Stomach (tissue), 9 donors: ENCODE measurements around the gene DCAF5. TPM values are rescaled to one million over a fixed set of nuclear protein-coding genes. Genes with fewer than 3 reads are reported as not detected.
"Not testable (repeated sequence)": the region's sequence is repeated elsewhere in the genome, so short reads cannot be mapped to it uniquely, and the experiment has no call there.

Experiments used
- DNase-seq, 2 donors: peaks; one replicate each; pipeline versions ENCODE4 v3.0.0 to v3.0.0-alpha.2; 2013 to 2019
- H3K27ac ChIP-seq, 5 donors: fragments of 200-600 bp in 4 of 5; sonication (generic) in 4 of 5; one replicate each; pipeline ENCODE4 v1.5.1; 2013 to 2019; ENCODE audit warnings: mild to moderate bottlenecking in 1 of 5, moderate library complexity in 1 of 5
- H3K27me3 ChIP-seq, 3 donors: fragments of 200-600 bp; sonication (generic); one replicate each; pipeline ENCODE4 v1.5.1; 2017 to 2019; ENCODE audit warnings: mixed run types in 1 of 3
- H3K36me3 ChIP-seq, 4 donors: fragments of 200-600 bp; sonication (generic); 1 replicate in 3 of 4; 2 replicates in 1 of 4; pipeline ENCODE4 v1.5.1; 2016 to 2019
- H3K4me1 ChIP-seq, 4 donors: fragments of 200-600 bp; sonication (generic); one replicate each; pipeline ENCODE4 v1.5.1; 2016 to 2019
- H3K4me3 ChIP-seq, 4 donors: fragments of 200-600 bp; sonication (generic) in 3 of 4; one replicate each; pipeline ENCODE4 v1.5.1; 2016 to 2019; ENCODE audit warnings: mild to moderate bottlenecking in 1 of 4
- H3K9me3 ChIP-seq, 4 donors: fragments of 200-600 bp; sonication (generic); one replicate each; pipeline ENCODE4 v1.5.1; 2016 to 2019
- CTCF ChIP-seq, 7 experiments: fragments of 450-650 bp in 4 of 7; fragments of 200-600 bp in 3 of 7; sonication (generic) in 3 of 7; IDR thresholded peaks; one replicate each; pipeline ENCODE4 v1.5.1; 2016 to 2019; ENCODE audit warnings: antibody characterized with exemption in 7 of 7, control low read depth in 2 of 7, mild to moderate bottlenecking in 1 of 7
- EP300 ChIP-seq: sonication (generic); formaldehyde crosslinking; IDR thresholded peaks from one replicate; pipeline ENCODE4 v1.6.1; 2017; ENCODE audit warnings: antibody characterized with exemption
- POLR2A ChIP-seq, 4 donors: fragments of 450-650 bp; IDR thresholded peaks; one replicate each; pipeline ENCODE4 v1.6.1; 2016; ENCODE audit warnings: antibody characterized with exemption in 4 of 4, control low read depth in 2 of 4, mild to moderate bottlenecking in 1 of 4, moderate library complexity in 1 of 4
- POLR2AphosphoS5 ChIP-seq, 3 donors: sonication (generic); formaldehyde crosslinking; IDR thresholded peaks; one replicate each; pipeline ENCODE4 v1.6.1; 2016; ENCODE audit warnings: antibody characterized with exemption in 3 of 3
- WGBS, 5 donors: extraction: QIAGEN DNeasy Blood & Tissue Kit in 3 of 5; methylation state at CpG; one replicate each; pipeline versions ENCODE4 v1.1.5 to v1.1.7; 2013 to 2018; 5-methylcytosine and 5-hydroxymethylcytosine counted together
- intact Hi-C: fragments of 100-400 bp; cut with DNase I; formaldehyde crosslinking; loops from one replicate; pipeline ENCODE4 v1.15.1; 2023; ENCODE audit warnings: low total_unique reads
- polyA plus RNA-seq, 3 donors: library from polyadenylated mRNA; stranded (reverse); fragments of 200-250 nt; gene quantifications; one replicate each; pipeline ENCODE4 v1.2.3, GENCODE V29; 2013
- total RNA-seq, 5 donors: library from RNA; depleted of rRNA; stranded (reverse); fragments of >200 nt; gene quantifications; one replicate each; pipeline versions ENCODE4 v1.1.0 to v1.2.3, GENCODE V29; 2014 to 2016
- donor health status: healthy with polysubstance abuse.
- donor health status: Bipolar disorder and iron deficiency.
- donor health status: healthy.

The DCAF5 gene
- total and polyA plus RNA-seq, 8 donors = 13.9 to 80.5 (median 26.9) TPM

- TF ChIP-seq POLR2A (IDR thresholded peaks at IDR 0.05) (no peak), EP300 (no peak), POLR2AphosphoS5 (IDR thresholded peaks at IDR 0.05) (no peak), CTCF (IDR thresholded peaks at IDR 0.05) (no peak)
These were observed 116.0 kb downstream of the DCAF5 start for GRCh38 chr14:69036757-69037506.

GRCh38 chr14:69034612-69035262 lies 118.2 kb downstream of the DCAF5 start:
- H3K27me3 ChIP-seq = no peaks in the 10 kb centered on the region
- intact Hi-C loops = no loop called here
- no peak for TF ChIP-seq EP300
- no peak for TF ChIP-seq POLR2A (IDR thresholded peaks at IDR 0.05)
- no peak for TF ChIP-seq POLR2AphosphoS5 (IDR thresholded peaks at IDR 0.05)
- no peak for TF ChIP-seq CTCF (IDR thresholded peaks at IDR 0.05)
- no peaks in the 10 kb centered on the region for H3K9me3 ChIP-seq
- H3K36me3 ChIP-seq = no peaks in the 10 kb centered on the region
- 72 to 79% (median 75%) methylated on average over 7 of the region's 7 CpGs for WGBS, 5 donors
- H3K4me1 ChIP-seq = peaks cover 0 to 15% (median 3%) of the 10 kb centered on the region in 4 donors
- H3K27ac ChIP-seq = no peak overlapping the region
- no peak for DNase-seq
- H3K4me3 ChIP-seq = no peak overlapping the region

More at GRCh38 chr14:69036757-69037506, 116.0 kb downstream of the DCAF5 start:
- Histone ChIP-seq H3K4me1 (peaks cover 0 to 18% (median 5%) of the 10 kb centered on the region in 4 donors), H3K36me3 (no peaks in the 10 kb centered on the region), H3K27me3 (no peaks in the 10 kb centered on the region), H3K9me3 (no peaks in the 10 kb centered on the region), H3K27ac (peak overlapping the region in 1 of 5 donors; percentile 16), H3K4me3 (no peak overlapping the region)
- 75 to 87% (median 79%) methylated on average over 10 of the region's 10 CpGs for WGBS, 5 donors
- no peak for DNase-seq
- intact Hi-C loops = no loop called here

- WGBS, 5 donors = 13 to 100% (median 27%) methylated on average over 1 of the region's 1 CpG
- Histone ChIP-seq H3K27me3 (no peaks in the 10 kb centered on the region), H3K4me1 (no peaks in the 10 kb centered on the region), H3K36me3 (no peaks in the 10 kb centered on the region), H3K27ac (no peak overlapping the region), H3K4me3 (no peak overlapping the region), H3K9me3 (no peaks in the 10 kb centered on the region)
- DNase-seq = no peak
- TF ChIP-seq EP300 (no peak), POLR2A (IDR thresholded peaks at IDR 0.05) (no peak), CTCF (IDR thresholded peaks at IDR 0.05) (no peak), POLR2AphosphoS5 (IDR thresholded peaks at IDR 0.05) (no peak)
- intact Hi-C loops = no loop called here
These were observed 125.5 kb downstream of the DCAF5 start for GRCh38 chr14:69027242-69027913.

- H3K9me3 ChIP-seq = no peaks in the 10 kb centered on the region
- no peak overlapping the region for H3K4me3 ChIP-seq
- H3K4me1 ChIP-seq = no peaks in the 10 kb centered on the region
- 79 to 87% (median 82%) methylated on average over 4 of the region's 4 CpGs for WGBS, 5 donors
- H3K36me3 ChIP-seq = no peaks in the 10 kb centered on the region
- H3K27ac ChIP-seq = no peak overlapping the region
- DNase-seq = no peak
- H3K27me3 ChIP-seq = no peaks in the 10 kb centered on the region
- intact Hi-C loops = no loop called here
- TF ChIP-seq EP300 (no peak), POLR2AphosphoS5 (IDR thresholded peaks at IDR 0.05) (no peak), CTCF (IDR thresholded peaks at IDR 0.05) (no peak), POLR2A (IDR thresholded peaks at IDR 0.05) (no peak)
These were observed 129.9 kb downstream of the DCAF5 start for GRCh38 chr14:69023035-69023434.

- H3K27ac ChIP-seq, H3K36me3 ChIP-seq, H3K4me1 ChIP-seq, DNase-seq, H3K27me3 ChIP-seq, intact Hi-C loops, H3K9me3 ChIP-seq, H3K4me3 ChIP-seq: not testable (repeated sequence)
- 84 to 94% (median 90%) methylated on average over 8 of the region's 8 CpGs for WGBS, 5 donors
These were observed 130.8 kb downstream of the DCAF5 start for GRCh38 chr14:69022093-69022492.
